CD14-positive monocyte (primary cell): ENCODE data around the gene NEK9. TPM values are rescaled to one million over a fixed set of nuclear protein-coding genes. Genes with fewer than 3 reads are reported as not detected.

Source experiments
- DNase-seq, 3 donors: peaks; one replicate each; pipeline ENCODE4 v3.0.0-alpha.2; 2011 to 2022
- H2AFZ ChIP-seq: 2 replicates; pipeline ENCODE4 v1.6.0; 2012; ENCODE audit warnings: mild to moderate bottlenecking, low read depth, low read length, inconsistent platforms; ENCODE audit not compliant: insufficient read depth, poor library complexity, severe bottlenecking
- H3K27ac ChIP-seq, 2 donors: 1 replicate in 1 of 2; 2 replicates in 1 of 2; pipeline ENCODE4 v1.5.1; 2012 to 2013; ENCODE audit warnings: low read length in 2 of 2, control low read depth in 1 of 2, inconsistent platforms in 1 of 2, low read depth in 1 of 2, mild to moderate bottlenecking in 1 of 2
- H3K27me3 ChIP-seq, 2 donors: one replicate each; pipeline versions ENCODE4 v1.6.0 to v1.6.1; 2011 to 2013; ENCODE audit warnings: low read length in 2 of 2; ENCODE audit not compliant: control insufficient read depth in 2 of 2, insufficient read depth in 2 of 2
- H3K36me3 ChIP-seq, 2 donors: replicated peaks in 1 of 2; 1 replicate in 1 of 2; 2 replicates in 1 of 2; pipeline versions ENCODE4 v1.5.1 to v1.6.1; 2012 to 2013; ENCODE audit warnings: low read length in 2 of 2, control low read depth in 1 of 2, inconsistent platforms in 1 of 2, mild to moderate bottlenecking in 1 of 2; ENCODE audit not compliant: insufficient read depth in 2 of 2, control insufficient read depth in 1 of 2
- H3K4me1 ChIP-seq, 2 donors: 1 replicate in 1 of 2; 2 replicates in 1 of 2; pipeline versions ENCODE4 v1.5.1 to v1.6.1; 2012 to 2013; ENCODE audit warnings: low read length in 2 of 2, control low read depth in 1 of 2, inconsistent platforms in 1 of 2, mild to moderate bottlenecking in 1 of 2, moderate library complexity in 1 of 2; ENCODE audit not compliant: insufficient read depth in 2 of 2, control insufficient read depth in 1 of 2
- H3K4me2 ChIP-seq: replicated peaks from 2 replicates; pipeline ENCODE3; 2012; ENCODE audit warnings: low read length, moderate library complexity, mild to moderate bottlenecking; ENCODE audit not compliant: poor library complexity, severe bottlenecking; ENCODE audit errors: extremely low read depth
- H3K4me3 ChIP-seq, 3 experiments: fragments of 200-600 bp in 1 of 3; sonication (generic) in 1 of 3; replicated peaks in 1 of 3; 1 replicate in 2 of 3; 2 replicates in 1 of 3; pipeline ENCODE4 v1.5.1; 2011 to 2013; ENCODE audit warnings: low read length in 3 of 3, mild to moderate bottlenecking in 3 of 3, control low read depth in 2 of 3, low read depth in 2 of 3, inconsistent platforms in 1 of 3, moderate library complexity in 1 of 3
- H3K79me2 ChIP-seq: 2 replicates; pipeline ENCODE4 v1.6.0; 2012; ENCODE audit warnings: mild to moderate bottlenecking, control low read depth, inconsistent platforms, low read length, moderate library complexity; ENCODE audit not compliant: insufficient read depth
- H3K9ac ChIP-seq: 2 replicates; pipeline ENCODE4 v1.6.0; 2017; ENCODE audit warnings: low read length, mild to moderate bottlenecking; ENCODE audit not compliant: insufficient read depth, poor library complexity, severe bottlenecking
- H3K9me3 ChIP-seq, 2 donors: replicated peaks in 1 of 2; 1 replicate in 1 of 2; 2 replicates in 1 of 2; pipeline versions ENCODE4 v1.5.1 to v1.6.1; 2012 to 2013; ENCODE audit warnings: low read length in 2 of 2, control low read depth in 1 of 2; ENCODE audit not compliant: control insufficient read depth in 1 of 2, insufficient read depth in 1 of 2
- H4K20me1 ChIP-seq: 2 replicates; pipeline ENCODE4 v1.6.0; 2012; ENCODE audit warnings: mild to moderate bottlenecking, low read length, control low read depth, moderate library complexity; ENCODE audit not compliant: insufficient read depth
- H3K27ac Mint-ChIP-seq, 7 donors: one replicate each; pipeline ENCODE4 v1.8.0; 2020; ENCODE audit warnings: mild to moderate bottlenecking in 7 of 7, mixed read lengths in 7 of 7, moderate library complexity in 6 of 7, inconsistent platforms in 2 of 7
- H3K27me3 Mint-ChIP-seq, 3 donors: one replicate each; pipeline ENCODE4 v1.8.0; 2021 to 2022; ENCODE audit warnings: low read depth in 3 of 3, mild to moderate bottlenecking in 3 of 3, mixed read lengths in 3 of 3, moderate library complexity in 3 of 3, inconsistent platforms in 1 of 3
- H3K36me3 Mint-ChIP-seq, 2 donors: one replicate each; pipeline ENCODE4 v1.8.0; 2020; ENCODE audit warnings: mixed read lengths in 2 of 2, inconsistent platforms in 1 of 2, mild to moderate bottlenecking in 1 of 2
- H3K4me1 Mint-ChIP-seq: one replicate; pipeline ENCODE4 v1.8.0; 2020; ENCODE audit warnings: mild to moderate bottlenecking, mixed read lengths
- H3K4me3 Mint-ChIP-seq, 2 donors: one replicate each; pipeline ENCODE4 v1.8.0; 2020; ENCODE audit warnings: mild to moderate bottlenecking in 2 of 2, mixed read lengths in 2 of 2, moderate library complexity in 1 of 2
- H3K9me3 Mint-ChIP-seq, 7 donors: one replicate each; pipeline ENCODE4 v1.8.0; 2020 to 2022; ENCODE audit warnings: mixed read lengths in 7 of 7, mild to moderate bottlenecking in 6 of 7, moderate library complexity in 6 of 7, inconsistent platforms in 2 of 7
- WGBS: methylation state at CpG from one replicate; pipeline ENCODE4 v1.1.5; 2013; ENCODE audit warnings: missing lambda C conversion rate; ENCODE audit not compliant: insufficient coverage; 5-methylcytosine and 5-hydroxymethylcytosine counted together
- intact Hi-C, 2 donors: fragments of 100-400 bp; cut with micrococcal nuclease; formaldehyde crosslinking; loops; one replicate each; pipeline versions ENCODE4 v1.15.0 to v1.15.1; 2023
- polyA plus RNA-seq, 3 donors: library from polyadenylated mRNA; depleted of rRNA in 1 of 3; unstranded in 2 of 3; stranded (reverse) in 1 of 3; fragments of 300-500 nt in 2 of 3; fragments of >200 nt in 1 of 3; fragmentation: Illumina TruSeq in 2 of 3; gene quantifications; 1 replicate in 2 of 3; 2 replicates in 1 of 3; pipeline ENCODE4 v1.2.3, GENCODE V29; 2012 to 2021
- TF ChIP-seq, protein P1 (sequence below): fragments of 200-600 bp; IDR thresholded peaks from one replicate; pipeline ENCODE4 v1.8.0; 2022; ENCODE audit warnings: antibody characterized with exemption, mild to moderate bottlenecking

The NEK9 gene
- polyA plus RNA-seq, 3 donors = 8.9 to 27.8 (median 10.1) TPM

DNA sequence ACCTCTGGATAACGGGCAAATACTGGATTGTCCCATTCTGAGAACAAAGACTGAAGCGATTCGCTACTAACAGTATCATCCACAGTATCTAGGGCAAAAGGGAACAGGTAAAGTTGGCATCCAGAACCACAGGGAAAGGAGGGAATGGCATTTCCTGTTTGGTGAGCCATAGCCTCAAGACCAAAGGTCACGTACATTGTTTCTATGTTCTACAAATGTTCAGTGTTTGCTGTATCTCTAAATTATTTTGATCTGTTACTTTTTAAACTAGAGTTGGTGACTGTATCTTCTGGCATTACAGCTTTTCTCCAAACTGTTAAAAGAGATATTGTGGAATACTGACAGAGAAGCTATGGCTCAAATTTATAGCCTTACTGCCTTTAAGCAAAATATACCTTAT is 85.2 kb downstream of the NEK9 start:
- H3K9me3 ChIP-seq = no peaks in the 10 kb centered on the region
- no peak overlapping the region for H3K27ac ChIP-seq
- no peaks in the 10 kb centered on the region for H3K79me2 ChIP-seq
- no peaks in the 10 kb centered on the region for H4K20me1 ChIP-seq
- WGBS = no CpG with 5 or more reads among the region's 4 CpGs
- no peak overlapping the region for H2AFZ ChIP-seq
- DNase-seq = no peak
- peaks cover 36 to 52% of the 10 kb centered on the region in 2 donors for H3K36me3 ChIP-seq
- Mint-ChIP-seq H3K9me3 (no peaks in the 10 kb centered on the region), H3K4me1 (peaks cover 6% of the 10 kb centered on the region), H3K4me3 (no peak overlapping the region), H3K27me3 (no peaks in the 10 kb centered on the region), H3K36me3 (peaks cover 43 to 60% of the 10 kb centered on the region in 2 donors), H3K27ac (no peak overlapping the region)
- no peak overlapping the region for H3K9ac ChIP-seq
- no peak overlapping the region for H3K4me2 ChIP-seq
- TF ChIP-seq, protein P1, sequence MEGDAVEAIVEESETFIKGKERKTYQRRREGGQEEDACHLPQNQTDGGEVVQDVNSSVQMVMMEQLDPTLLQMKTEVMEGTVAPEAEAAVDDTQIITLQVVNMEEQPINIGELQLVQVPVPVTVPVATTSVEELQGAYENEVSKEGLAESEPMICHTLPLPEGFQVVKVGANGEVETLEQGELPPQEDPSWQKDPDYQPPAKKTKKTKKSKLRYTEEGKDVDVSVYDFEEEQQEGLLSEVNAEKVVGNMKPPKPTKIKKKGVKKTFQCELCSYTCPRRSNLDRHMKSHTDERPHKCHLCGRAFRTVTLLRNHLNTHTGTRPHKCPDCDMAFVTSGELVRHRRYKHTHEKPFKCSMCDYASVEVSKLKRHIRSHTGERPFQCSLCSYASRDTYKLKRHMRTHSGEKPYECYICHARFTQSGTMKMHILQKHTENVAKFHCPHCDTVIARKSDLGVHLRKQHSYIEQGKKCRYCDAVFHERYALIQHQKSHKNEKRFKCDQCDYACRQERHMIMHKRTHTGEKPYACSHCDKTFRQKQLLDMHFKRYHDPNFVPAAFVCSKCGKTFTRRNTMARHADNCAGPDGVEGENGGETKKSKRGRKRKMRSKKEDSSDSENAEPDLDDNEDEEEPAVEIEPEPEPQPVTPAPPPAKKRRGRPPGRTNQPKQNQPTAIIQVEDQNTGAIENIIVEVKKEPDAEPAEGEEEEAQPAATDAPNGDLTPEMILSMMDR = no peak
- no peaks in the 10 kb centered on the region for H3K27me3 ChIP-seq
- intact Hi-C loops = no loop called here
- no peak overlapping the region for H3K4me3 ChIP-seq
- H3K4me1 ChIP-seq = no peaks in the 10 kb centered on the region

DNA sequence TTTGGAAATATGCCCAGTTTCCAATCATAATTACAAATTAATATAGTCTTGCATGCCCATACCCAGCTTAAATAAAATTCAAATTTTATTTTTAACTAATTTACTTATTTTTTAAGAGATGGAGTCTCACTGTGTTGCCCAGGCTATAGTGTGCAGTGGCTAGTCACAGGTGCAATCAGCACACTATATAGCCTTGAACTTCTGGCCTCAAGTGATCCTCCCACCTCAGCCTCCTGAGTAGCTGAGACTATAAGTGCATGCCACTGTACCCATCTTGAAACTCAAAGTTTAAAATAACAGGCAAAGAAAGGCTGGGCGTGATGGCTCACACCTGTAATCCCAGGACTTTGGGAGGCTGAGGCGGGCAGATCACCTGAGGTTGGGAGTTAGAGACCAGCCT is 85.9 kb downstream of the NEK9 start:
- Histone ChIP-seq H3K4me3 (no peak overlapping the region), H3K4me1 (no peaks in the 10 kb centered on the region), H3K27ac (no peak overlapping the region), H3K9me3 (no peaks in the 10 kb centered on the region), H3K27me3 (no peaks in the 10 kb centered on the region), H2AFZ (no peak overlapping the region), H3K4me2 (no peak overlapping the region), H4K20me1 (no peaks in the 10 kb centered on the region), H3K36me3 (peaks cover 37 to 57% of the 10 kb centered on the region in 2 donors), H3K79me2 (no peaks in the 10 kb centered on the region), H3K9ac (no peak overlapping the region)
- no peak for DNase-seq
- Mint-ChIP-seq H3K27me3 (no peaks in the 10 kb centered on the region), H3K9me3 (no peaks in the 10 kb centered on the region), H3K27ac (peak overlapping the region in 1 of 7 donors; percentile 8), H3K4me3 (no peak overlapping the region), H3K36me3 (peaks cover 43 to 61% of the 10 kb centered on the region in 2 donors), H3K4me1 (peaks cover 6% of the 10 kb centered on the region)
- 100% methylated on average over 1 of the region's 2 CpGs for WGBS
- TF ChIP-seq, protein P1 = no peak
- intact Hi-C loops = no loop called here
